Measurements from ENCODE around the gene ST7. TPM values are rescaled to one million over a fixed set of nuclear protein-coding genes. Genes with fewer than 3 reads are reported as not detected.

ST7 gene
- total and polyA plus RNA-seq, 2 of the 13 experiments (the other 11 are each of a cell fraction or from before 2014, with no cell fraction given) = 17.3 to 23.5 TPM

DNA sequence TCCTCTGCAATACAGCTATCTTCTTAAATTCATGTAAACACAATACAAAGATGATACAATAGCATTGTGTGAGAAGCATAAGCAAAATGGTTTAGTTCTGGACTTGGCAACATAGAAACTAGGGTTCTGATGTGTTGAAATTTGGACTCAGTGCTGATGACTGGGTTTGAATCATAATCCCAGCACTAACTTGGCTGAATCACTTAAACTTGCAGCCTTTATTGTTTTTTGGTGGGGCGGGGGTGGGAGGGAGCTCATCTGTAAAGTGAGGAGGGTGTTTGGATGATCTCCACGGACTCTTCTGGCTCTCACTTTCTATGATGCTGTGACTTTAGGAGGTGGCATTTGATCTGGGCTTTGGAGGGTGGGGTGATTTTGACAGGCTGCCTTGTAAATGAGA is 211.3 kb downstream of the ST7 start:
- no peaks in the 10 kb centered on the region for H3K27me3 ChIP-seq (ENCODE audit: control insufficient read depth in 1 of 2, insufficient read depth in 2 of 2, low read length in 2 of 2)
- H3K4me1 ChIP-seq (ENCODE audit: insufficient read depth, low read length) = no peaks in the 10 kb centered on the region
- H3K27ac ChIP-seq (ENCODE audit: extremely low read length, insufficient read depth, low read length) = no peak overlapping the region
- in situ Hi-C loops (cut with HindIII; ENCODE audit: extremely low pct_ligation_motif_present, low pct_unique_long_range_greater_than_20kb) = no loop called here
- H2AFZ ChIP-seq (ENCODE audit: low read length) = no peak overlapping the region
- FAIRE-seq = no peak
- no TSS peak for BruUV-seq (replicated peaks)
- intact Hi-C loops (cut with micrococcal nuclease; ENCODE audit: unreplicated experiment) = no loop called here
- DNase-seq (ENCODE audit: low spot score) = no peak
- ChIA-PET POLR2A (no interaction called here), CTCF (ENCODE audit: low intra/inter-chr PET ratio, low total read pairs) (no interaction called here)
- ATAC-seq = no peak
- no peak overlapping the region for H3K9ac ChIP-seq (ENCODE audit: insufficient read depth, low read depth, low read length)
- H4K20me1 ChIP-seq (ENCODE audit: insufficient read depth, low read length) = no peaks in the 10 kb centered on the region
- no peaks in the 10 kb centered on the region for H3K9me3 ChIP-seq (ENCODE audit: low read length)
- 85% methylated on average over 2 of the region's 2 CpGs for WGBS (ENCODE audit: low lambda C conversion rate)
- H3K36me3 ChIP-seq (replicated peaks in 1 of 2; ENCODE audit: control insufficient read depth in 1 of 2, insufficient read depth in 2 of 2, low read length in 2 of 2) = no peaks in the 10 kb centered on the region
- no peak overlapping the region for H3K4me2 ChIP-seq (ENCODE audit: low read depth, low read length)
- no peak overlapping the region for H3K4me3 ChIP-seq (replicated peaks in 1 of 3; ENCODE audit: insufficient read depth in 1 of 3, low read depth in 2 of 3, low read length in 3 of 3)
- TF ChIP-seq MYC (CRISPR knock-in tag; IDR thresholded peaks at IDR 0.05; ENCODE audit: borderline replicate concordance) = no peak
- TF ChIP-seq ZNF792 (CRISPR knock-in tag; IDR thresholded peaks at IDR 0.05) = no peak
- TF ChIP-seq RBM22 (optimal IDR thresholded peaks at IDR 0.05; ENCODE audit: low read length) = no peak
- no peak for TF ChIP-seq PAX8 (CRISPR knock-in tag; IDR thresholded peaks at IDR 0.05; ENCODE audit: borderline replicate concordance)
- TF ChIP-seq ZNF274 (CRISPR knock-in tag; IDR thresholded peaks at IDR 0.05) = no peak
- TF ChIP-seq PHF21A (CRISPR knock-in tag; IDR thresholded peaks at IDR 0.05) = no peak
- TF ChIP-seq, protein P1, sequence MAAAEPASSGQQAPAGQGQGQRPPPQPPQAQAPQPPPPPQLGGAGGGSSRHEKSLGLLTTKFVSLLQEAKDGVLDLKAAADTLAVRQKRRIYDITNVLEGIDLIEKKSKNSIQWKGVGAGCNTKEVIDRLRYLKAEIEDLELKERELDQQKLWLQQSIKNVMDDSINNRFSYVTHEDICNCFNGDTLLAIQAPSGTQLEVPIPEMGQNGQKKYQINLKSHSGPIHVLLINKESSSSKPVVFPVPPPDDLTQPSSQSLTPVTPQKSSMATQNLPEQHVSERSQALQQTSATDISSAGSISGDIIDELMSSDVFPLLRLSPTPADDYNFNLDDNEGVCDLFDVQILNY (CRISPR knock-in tag; conservative IDR thresholded peaks at IDR 0.05) = no peak
- TF ChIP-seq MIER2 (CRISPR knock-in tag; IDR thresholded peaks at IDR 0.05) = no peak
- TF ChIP-seq SKI (IDR thresholded peaks at IDR 0.05; ENCODE audit: partially characterized antibody) = no peak
- no peak for TF ChIP-seq NKX3-1 (CRISPR knock-in tag; IDR thresholded peaks at IDR 0.05)
- no peak for TF ChIP-seq ATF7 (IDR thresholded peaks at IDR 0.05)
- TF ChIP-seq ATF7 (CRISPR knock-in tag; IDR thresholded peaks at IDR 0.05) = no peak
- TF ChIP-seq, protein P2, sequence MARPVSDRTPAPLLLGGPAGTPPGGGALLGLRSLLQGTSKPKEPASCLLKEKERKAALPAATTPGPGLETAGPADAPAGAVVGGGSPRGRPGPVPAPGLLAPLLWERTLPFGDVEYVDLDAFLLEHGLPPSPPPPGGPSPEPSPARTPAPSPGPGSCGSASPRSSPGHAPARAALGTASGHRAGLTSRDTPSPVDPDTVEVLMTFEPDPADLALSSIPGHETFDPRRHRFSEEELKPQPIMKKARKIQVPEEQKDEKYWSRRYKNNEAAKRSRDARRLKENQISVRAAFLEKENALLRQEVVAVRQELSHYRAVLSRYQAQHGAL (CRISPR knock-in tag; IDR thresholded peaks at IDR 0.05; ENCODE audit: not compliant biosample characterization) = no peak
- TF ChIP-seq ZNF629 (CRISPR knock-in tag; conservative IDR thresholded peaks at IDR 0.05) = no peak
- TF ChIP-seq HNRNPH1 (optimal IDR thresholded peaks at IDR 0.05; ENCODE audit: low read depth, low read length) = no peak
- no peak for TF ChIP-seq MTF2 (CRISPR knock-in tag; IDR thresholded peaks at IDR 0.05; ENCODE audit: borderline replicate concordance)
- H3K79me2 ChIP-seq (ENCODE audit: insufficient read depth, low read length) = no peaks in the 10 kb centered on the region
